Measurements from ENCODE around the gene SAFB2. TPM values are rescaled to one million over a fixed set of nuclear protein-coding genes. Genes with fewer than 3 reads are reported as not detected.

SAFB2 gene
- 70.9 TPM for total RNA-seq (ENCODE audit: unreplicated experiment)
- long read RNA-seq, partial matches to known transcripts = 13 of 17 reads
- long read RNA-seq, other reads (novel, unspliced or antisense) = 2 of 17 reads

GRCh38 chr19:5622465-5623396 is at the start of gene SAFB2, which contains the start of gene SAFB:
Gene SAFB2 (minus strand): TSS chr19:5622776. CDS start chr19:5622715, 61 bp downstream.
Gene SAFB (plus strand): TSS chr19:5623083. CDS start chr19:5623206, 123 bp downstream.
- peak within 1 kb of the TSS; percentile 97 for H3K4me3 Mint-ChIP-seq (ENCODE audit: unreplicated experiment)
- TF ChIP-seq CTCF (IDR thresholded peaks at IDR 0.05; ENCODE audit: partially characterized antibody, unreplicated experiment) = no peak
- H3K27ac Mint-ChIP-seq (ENCODE audit: unreplicated experiment) = peak within 1 kb of the TSS; percentile 94
- peaks cover 28% of the 10 kb centered on the region for H3K4me1 Mint-ChIP-seq (ENCODE audit: low read depth, unreplicated experiment)
- peaks cover 7% of the 10 kb centered on the region for H3K9me3 Mint-ChIP-seq (ENCODE audit: unreplicated experiment)
- H3K36me3 Mint-ChIP-seq (ENCODE audit: unreplicated experiment) = peaks cover 6% of the 10 kb centered on the region
- peaks cover 12% of the 10 kb centered on the region for H3K27me3 Mint-ChIP-seq (ENCODE audit: unreplicated experiment)
- DNase-seq = peak; percentile 100

- Mint-ChIP-seq H3K4me3 (ENCODE audit: unreplicated experiment) (no peak overlapping the region), H3K36me3 (ENCODE audit: unreplicated experiment) (peaks cover 3% of the 10 kb centered on the region), H3K27me3 (ENCODE audit: unreplicated experiment) (peaks cover 7% of the 10 kb centered on the region), H3K9me3 (ENCODE audit: unreplicated experiment) (peaks cover 9% of the 10 kb centered on the region), H3K27ac (ENCODE audit: unreplicated experiment) (no peak overlapping the region), H3K4me1 (ENCODE audit: low read depth, unreplicated experiment) (peaks cover 10% of the 10 kb centered on the region)
- TF ChIP-seq CTCF (IDR thresholded peaks at IDR 0.05; ENCODE audit: partially characterized antibody, unreplicated experiment) = no peak
- no peak for DNase-seq
Observed at GRCh38 chr19:5671600-5671999, 49.0 kb upstream of the SAFB2 start.

DNA sequence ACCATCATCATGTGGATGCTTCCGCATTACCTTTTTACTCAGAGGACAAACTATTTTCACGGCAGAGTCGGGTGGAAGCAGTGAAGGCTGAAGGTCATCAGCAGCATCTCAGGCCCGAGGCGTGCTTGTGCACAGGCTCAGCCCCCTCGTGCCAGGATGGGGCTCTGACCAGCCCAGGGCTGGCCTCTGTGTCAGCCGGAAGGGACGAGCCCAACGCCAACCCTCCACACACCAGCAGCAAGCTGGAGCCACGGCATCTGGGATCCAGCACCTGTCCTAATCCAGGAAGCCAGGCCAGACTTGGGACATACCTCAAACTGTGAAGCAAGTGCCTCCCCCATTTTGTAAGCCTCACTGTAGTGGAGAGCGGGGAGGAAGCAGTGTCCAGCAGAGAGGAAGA is 46.6 kb upstream of the SAFB2 start:
- H3K4me3 Mint-ChIP-seq (ENCODE audit: unreplicated experiment) = no peak overlapping the region
- DNase-seq = no peak
- peaks cover 4% of the 10 kb centered on the region for H3K4me1 Mint-ChIP-seq (ENCODE audit: low read depth, unreplicated experiment)
- peaks cover 3% of the 10 kb centered on the region for H3K36me3 Mint-ChIP-seq (ENCODE audit: unreplicated experiment)
- TF ChIP-seq CTCF (IDR thresholded peaks at IDR 0.05; ENCODE audit: partially characterized antibody, unreplicated experiment) = no peak
- H3K27me3 Mint-ChIP-seq (ENCODE audit: unreplicated experiment) = peaks cover 4% of the 10 kb centered on the region
- H3K9me3 Mint-ChIP-seq (ENCODE audit: unreplicated experiment) = peaks cover 9% of the 10 kb centered on the region
- no peak overlapping the region for H3K27ac Mint-ChIP-seq (ENCODE audit: unreplicated experiment)

GRCh38 chr19:5667751-5668271 is 45.2 kb upstream of the SAFB2 start:
- no peak overlapping the region for H3K4me3 Mint-ChIP-seq (ENCODE audit: unreplicated experiment)
- DNase-seq = no peak
- peaks cover 5% of the 10 kb centered on the region for H3K9me3 Mint-ChIP-seq (ENCODE audit: unreplicated experiment)
- peaks cover 3% of the 10 kb centered on the region for H3K36me3 Mint-ChIP-seq (ENCODE audit: unreplicated experiment)
- H3K27me3 Mint-ChIP-seq (ENCODE audit: unreplicated experiment) = peaks cover 4% of the 10 kb centered on the region
- peaks cover 4% of the 10 kb centered on the region for H3K4me1 Mint-ChIP-seq (ENCODE audit: low read depth, unreplicated experiment)
- no peak overlapping the region for H3K27ac Mint-ChIP-seq (ENCODE audit: unreplicated experiment)
- no peak for TF ChIP-seq CTCF (IDR thresholded peaks at IDR 0.05; ENCODE audit: partially characterized antibody, unreplicated experiment)

Data from glutamatergic neuron (in vitro differentiated cells).